H4 (cell line): Measurements from ENCODE around the gene STXBP2. TPM values are rescaled to one million over a fixed set of nuclear protein-coding genes. Genes with fewer than 3 reads are reported as not detected.

Experiments used
- DNase-seq: peaks from one replicate; pipeline ENCODE4 v3.0.0-alpha.2; 2015; ENCODE audit warnings: low spot score
- total RNA-seq: library from RNA; depleted of rRNA; stranded (reverse); fragments of >200 nt; shearing (Covaris generic); gene quantifications from 2 replicates; pipeline ENCODE4 v1.2.3, GENCODE V29; 2014; rRNA removed

Gene STXBP2
- total RNA-seq, 1 experiment from 2014 or later, result 3.1 TPM

DNA sequence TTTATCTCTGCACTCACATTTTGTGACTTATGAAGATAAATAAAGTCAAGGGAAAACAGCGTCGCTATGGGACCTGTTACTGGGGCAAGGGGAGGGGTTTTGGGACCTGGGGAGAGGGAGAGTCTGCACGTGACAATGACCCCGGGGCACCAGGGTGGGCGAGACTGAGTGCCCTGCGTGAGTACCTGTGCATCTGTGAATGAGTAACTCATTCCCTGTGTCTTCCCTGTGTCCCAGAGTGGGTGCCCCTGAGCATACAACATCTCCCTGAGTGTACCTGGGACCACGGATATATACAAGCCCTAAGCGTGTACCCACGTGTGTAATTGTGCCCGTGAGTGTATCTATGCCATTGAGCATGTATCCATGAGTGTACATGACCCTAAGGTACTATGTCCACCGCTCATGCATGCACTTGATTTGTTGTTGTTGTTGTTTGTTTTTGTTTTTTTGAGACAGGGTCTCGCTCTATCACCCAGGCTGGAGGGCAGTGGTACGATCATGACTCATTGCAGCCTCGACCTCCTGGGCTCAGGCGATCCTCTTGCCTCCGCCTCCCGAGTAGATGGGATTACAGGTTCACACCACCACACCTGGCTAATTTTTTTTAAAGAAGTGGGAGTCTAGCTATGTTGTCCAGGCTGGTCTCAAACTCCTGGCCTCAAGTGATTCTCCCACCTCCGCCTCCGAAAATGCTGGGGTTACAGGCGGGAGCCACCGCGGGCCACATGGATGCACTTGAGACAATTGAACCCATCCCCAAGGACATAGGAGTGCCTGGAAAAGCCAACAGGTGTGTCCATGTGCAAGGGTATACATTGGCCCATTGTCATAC lies 43.1 kb downstream of the STXBP2 start:
- DNase-seq, result no peak

DNA sequence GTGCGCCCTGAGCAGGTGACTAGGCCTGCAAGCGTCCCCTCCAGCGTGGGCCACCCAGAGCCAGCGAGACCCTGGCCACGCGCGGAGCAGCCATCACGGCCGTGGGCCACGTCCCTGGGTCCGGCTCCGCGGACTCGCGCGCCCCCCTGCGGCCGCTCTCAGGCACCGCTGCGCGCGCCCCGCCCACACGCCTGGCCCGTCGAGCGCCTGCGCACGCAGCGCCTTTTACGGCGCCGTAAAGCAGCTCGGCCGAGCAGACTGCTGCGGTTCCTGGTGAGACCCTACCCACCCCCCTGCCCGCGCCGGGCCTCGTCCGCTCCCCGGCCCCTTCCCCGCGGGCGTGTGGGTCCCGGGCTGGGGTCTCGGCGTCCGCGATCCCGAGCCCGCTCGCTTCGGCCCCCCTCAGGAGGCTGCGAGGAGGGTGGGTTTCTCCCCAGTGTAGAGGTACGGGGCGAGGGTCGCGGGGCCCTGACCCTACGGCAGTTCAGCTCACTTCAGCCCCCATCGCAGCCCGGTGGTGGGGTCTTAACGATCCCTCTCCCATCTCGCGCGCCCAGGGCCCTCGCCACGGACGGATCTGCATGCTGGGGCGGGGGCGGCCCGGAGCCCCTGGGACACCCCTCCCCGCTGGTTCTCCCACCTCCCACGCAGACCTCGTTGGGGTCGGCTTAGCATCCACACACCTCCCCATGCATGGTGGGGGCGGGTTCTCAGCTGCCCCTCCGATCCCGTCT lies 43.9 kb downstream of the STXBP2 start, which contains the start of gene TRAPPC5:
Gene TRAPPC5 (plus strand): TSS at position 228 of the 734 bp plus-strand sequence. CDS start 1,421 bp downstream, outside the sequence.
- DNase-seq, result peak; percentile 73

DNA sequence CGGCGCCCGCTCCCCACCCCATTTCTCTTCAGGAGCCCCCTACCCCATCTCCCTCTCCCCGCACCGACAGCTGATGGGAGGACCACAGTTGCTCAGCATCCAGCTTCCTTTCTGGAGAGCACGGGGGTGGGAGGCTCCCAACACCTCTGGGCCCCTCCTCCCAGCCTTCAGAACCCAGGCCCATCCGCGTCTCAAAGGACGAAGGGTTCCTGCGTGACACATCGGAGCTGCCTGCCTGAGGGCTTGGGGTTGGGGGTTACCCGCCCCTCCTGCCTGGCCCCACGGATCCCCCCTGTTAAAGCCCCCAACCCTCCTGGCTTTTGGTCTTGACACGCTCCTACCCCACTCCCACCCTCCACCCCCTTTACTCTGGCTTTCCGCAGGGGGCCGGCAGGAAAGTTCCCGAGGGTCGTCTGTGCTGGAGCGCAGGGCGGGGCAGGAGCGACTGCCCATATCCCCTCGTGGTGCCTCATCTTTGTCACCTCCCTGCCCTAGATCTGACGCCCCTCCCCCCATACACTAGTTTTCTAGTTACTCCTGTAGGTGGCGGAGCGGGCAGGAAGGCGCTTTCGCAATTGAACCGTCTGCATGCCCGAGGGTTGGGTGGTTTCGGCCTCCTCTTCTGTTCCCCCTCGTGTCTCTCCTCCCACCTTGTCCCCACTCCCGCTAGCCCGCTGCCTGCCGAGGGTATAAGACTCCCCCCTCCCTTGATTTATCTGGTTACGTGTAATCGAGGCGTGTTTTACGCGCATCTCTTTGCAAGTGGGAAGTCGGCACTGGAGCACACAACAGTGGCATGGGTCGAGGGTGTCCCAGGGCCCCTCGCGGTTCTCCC lies 44.6 kb downstream of the STXBP2 start:
- DNase-seq, result peak; percentile 76

DNA sequence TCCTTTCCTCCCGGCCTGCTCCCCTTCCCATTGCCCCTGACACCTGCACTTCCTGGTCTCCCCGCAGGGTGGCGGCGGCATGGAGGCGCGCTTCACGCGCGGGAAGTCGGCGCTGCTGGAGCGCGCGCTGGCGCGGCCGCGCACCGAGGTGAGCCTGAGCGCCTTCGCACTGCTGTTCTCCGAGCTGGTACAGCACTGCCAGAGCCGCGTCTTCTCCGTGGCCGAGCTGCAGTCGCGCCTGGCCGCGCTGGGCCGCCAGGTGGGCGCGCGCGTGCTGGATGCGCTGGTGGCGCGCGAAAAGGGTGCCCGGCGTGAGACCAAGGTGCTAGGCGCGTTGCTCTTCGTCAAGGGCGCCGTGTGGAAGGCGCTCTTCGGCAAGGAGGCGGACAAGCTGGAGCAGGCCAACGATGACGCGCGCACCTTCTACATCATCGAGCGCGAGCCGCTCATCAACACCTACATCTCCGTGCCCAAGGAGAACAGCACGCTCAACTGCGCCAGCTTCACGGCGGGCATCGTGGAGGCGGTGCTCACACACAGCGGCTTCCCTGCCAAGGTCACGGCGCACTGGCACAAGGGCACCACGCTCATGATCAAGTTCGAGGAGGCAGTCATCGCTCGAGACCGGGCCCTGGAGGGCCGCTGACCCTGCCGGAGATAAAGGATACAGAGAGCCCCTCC lies 45.4 kb downstream of the STXBP2 start:
- DNase-seq, result no peak

DNA sequence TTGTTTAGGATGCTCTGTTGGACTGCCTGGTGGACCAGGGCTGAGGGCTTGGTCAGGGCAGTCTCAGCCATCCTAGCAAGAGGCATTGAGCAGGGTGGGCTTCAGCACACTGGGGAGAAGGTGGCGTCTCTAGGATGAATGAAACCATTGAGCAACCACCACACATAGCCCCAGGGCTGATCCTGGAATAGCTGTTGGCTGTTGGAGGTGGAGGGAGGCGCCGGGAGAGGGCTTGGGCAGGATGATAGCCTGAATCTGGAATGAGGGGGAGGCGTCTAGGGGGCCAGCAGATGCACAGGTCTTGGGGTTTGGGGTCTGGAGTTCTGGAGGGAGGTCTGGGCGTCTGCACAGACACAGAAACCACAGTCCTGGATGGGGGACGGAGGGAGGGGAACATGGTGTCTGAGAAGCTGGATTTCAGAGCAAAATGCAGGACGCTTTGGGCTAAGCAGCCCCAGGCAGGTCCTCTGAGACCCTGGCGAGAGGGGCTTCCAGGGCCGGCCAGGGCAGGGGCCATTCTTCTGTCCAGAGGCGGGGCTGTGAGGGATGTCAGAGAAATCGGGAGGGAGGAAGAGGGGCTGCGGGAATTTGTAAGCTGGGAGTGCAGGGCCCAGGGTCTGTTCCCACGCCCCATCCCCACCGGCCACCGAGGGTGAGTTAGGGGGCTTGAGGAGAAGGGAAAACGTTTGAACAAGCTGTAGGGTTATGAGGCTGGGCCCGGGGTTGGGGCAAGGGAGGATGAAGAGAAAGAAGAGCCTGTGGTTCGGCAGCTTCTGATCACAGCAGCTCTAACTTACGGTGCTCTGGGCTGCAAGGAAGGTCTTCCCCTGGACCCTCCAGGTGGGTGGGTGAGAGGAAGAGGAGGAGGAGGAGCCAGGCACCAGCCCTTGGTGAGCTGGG lies 48.9 kb downstream of the STXBP2 start:
- no peak for DNase-seq

DNA sequence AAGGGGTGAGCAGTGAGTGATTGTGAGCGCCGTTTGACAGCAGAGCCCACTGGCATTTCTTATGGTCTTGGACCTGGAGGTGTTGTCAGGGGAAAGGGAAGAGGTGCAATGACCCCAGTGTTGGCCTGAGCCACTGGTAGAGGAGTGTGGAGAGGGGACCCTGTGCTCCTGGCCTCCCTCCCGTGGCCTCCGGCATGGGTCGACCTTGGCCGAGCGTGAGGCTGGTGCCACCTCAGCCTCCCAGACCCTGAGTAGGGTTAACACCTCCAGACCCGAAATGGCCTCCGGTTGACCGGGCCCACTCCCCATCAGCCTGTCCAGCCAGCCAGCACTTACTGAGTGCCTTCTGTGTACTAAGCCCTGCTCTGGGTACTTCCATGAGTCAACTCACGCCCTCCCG lies 50.3 kb downstream of the STXBP2 start:
- DNase-seq, result no peak

DNA sequence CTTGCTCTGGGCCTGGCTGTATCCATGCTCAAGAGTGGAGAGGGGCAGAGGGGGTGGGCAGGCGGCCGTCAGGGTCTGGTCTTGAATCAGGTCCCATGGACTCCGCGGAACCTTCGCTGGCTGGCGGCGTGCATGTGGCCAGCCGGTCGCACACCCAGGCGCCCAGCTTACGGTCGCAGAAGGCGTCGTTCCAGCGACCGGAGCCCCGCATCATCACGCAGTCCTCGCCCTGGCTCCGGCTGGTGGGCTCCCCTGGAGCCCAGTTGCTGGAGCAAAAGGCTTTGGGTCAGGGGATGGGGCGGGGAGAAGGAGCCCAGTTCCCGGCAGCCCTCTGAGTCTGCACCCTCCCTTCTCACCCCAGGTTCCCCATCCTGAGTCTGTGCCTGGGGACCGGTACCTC lies 52.3 kb downstream of the STXBP2 start:
- no peak for DNase-seq

DNA sequence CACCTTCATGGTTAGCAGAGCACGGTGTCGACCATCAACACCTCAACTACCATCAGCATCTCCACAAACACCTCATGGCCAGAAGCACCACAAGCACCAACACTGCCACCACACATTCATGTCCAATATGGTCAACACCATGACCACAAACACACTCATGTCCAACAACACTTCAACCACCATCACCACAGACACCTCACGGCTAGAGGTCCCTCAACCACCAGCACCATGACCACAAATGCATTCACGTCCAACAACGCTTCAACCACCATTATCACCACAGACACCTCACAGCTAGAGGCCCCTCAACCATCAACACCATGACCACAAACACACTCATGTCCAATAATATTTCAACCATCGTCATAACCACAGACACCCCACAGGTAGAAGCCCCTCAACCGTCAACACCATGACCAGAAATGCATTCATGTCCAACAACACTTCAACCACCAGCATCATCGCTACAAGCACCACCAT lies 53.9 kb downstream of the STXBP2 start:
- no peak for DNase-seq

DNA sequence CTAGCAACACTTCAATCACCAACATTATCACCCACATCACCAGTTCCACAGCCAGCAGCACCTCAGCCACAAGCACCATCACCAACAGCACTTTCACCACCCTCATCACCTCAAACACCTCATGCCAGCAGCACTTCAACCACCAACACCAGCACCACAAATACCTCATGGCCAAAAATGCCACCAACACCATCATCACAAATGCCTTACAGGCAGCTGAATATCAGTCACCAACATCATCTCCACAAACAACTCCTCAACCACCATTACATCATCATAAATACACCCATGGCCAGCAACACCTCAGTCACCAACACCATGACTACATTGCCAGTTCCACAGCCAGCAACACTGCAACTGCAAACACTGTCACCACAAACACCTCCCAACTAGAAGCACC lies 54.6 kb downstream of the STXBP2 start:
- DNase-seq, result no peak

DNA sequence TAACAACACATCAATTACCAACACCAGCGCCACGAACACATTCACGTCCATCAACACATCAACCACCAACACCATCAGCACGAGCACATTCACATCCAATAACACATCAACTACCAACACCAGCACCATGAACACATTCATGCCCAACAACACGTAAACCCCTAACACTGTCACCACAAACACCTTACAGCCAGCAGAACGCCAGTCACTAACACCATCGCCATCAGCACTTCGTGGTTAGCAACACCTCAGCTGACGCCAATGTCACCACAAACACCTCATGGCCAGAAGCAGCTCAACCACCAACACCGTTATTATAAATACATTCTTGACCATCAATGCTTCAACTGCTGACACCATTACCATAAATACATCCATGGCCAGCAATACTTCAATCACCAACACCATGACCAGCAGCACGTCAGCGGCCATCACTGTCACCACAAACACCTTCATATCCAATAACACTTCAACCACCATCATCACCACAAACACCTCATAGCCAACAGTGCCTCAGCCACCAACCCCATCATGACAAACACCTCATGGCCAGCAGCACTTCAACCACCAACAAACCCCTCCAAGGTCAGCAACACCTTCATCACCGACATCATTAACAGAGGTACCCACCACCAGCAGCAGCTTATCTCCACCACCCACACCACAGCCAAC lies 55.6 kb downstream of the STXBP2 start:
- no peak for DNase-seq

DNA sequence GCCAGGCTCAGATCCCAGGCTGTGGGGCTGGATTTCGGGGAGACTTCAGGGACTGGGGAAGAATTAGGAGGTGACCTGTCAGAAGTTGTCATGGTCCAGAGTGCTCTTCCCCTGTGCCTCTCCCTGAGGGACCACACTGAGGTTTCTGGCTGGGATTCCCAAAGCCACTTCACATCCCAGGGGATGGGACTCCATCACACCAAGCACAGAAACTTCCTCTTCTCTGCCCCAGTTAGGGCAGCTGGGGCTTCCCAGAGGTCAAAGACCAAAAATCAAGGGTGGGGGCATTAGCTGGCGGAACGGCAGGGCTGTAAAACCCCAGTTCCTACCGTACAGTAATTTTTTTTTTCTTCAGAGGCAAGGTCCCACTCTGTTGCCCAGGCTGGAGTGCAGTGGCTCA lies 57.6 kb downstream of the STXBP2 start:
- no peak for DNase-seq

Other genes starting within 250 kb of the STXBP2 start
- 0.31 TPM in 1 of 2 replicates, not detected in the other for gene PEX11G, start 148.1 kb upstream of the STXBP2 start, total RNA-seq
- 31.9 and 37.5 TPM in 2 replicates for gene ZNF358, start 121.0 kb upstream of the STXBP2 start, total RNA-seq
- 3.9 and 5.8 TPM in 2 replicates for gene MCOLN1, start 114.5 kb upstream of the STXBP2 start, total RNA-seq
- gene PNPLA6, start 101.4 kb upstream of the STXBP2 start, total RNA-seq, result 32.5 and 41.4 TPM in 2 replicates
- gene CAMSAP3, start 41.2 kb upstream of the STXBP2 start, total RNA-seq, result 0.31 and 0.43 TPM in 2 replicates
- gene XAB2, start 7.6 kb upstream of the STXBP2 start, total RNA-seq, result 25.0 and 26.7 TPM in 2 replicates
- 65.7 and 67.1 TPM in 2 replicates for gene PET100, start 7.3 kb upstream of the STXBP2 start, total RNA-seq
- gene PCP2, start 3.4 kb upstream of the STXBP2 start, total RNA-seq, result not detected in 2 replicates
- not detected in 2 replicates for gene RETN, start 31.9 kb downstream of the STXBP2 start, total RNA-seq
- not detected in 2 replicates for gene MCEMP1, start 40.0 kb downstream of the STXBP2 start, total RNA-seq
- gene TRAPPC5, start 43.7 kb downstream of the STXBP2 start, total RNA-seq, result 90.6 and 139 TPM in 2 replicates
- gene FCER2, start 65.0 kb downstream of the STXBP2 start, total RNA-seq, result not detected in 2 replicates
- not detected in 2 replicates for gene CLEC4G, start 95.0 kb downstream of the STXBP2 start, total RNA-seq
- gene CD209, start 110.4 kb downstream of the STXBP2 start, total RNA-seq, result 0.10 TPM in 1 of 2 replicates, not detected in the other
- gene CLEC4M, start 126.1 kb downstream of the STXBP2 start, total RNA-seq, result not detected in 2 replicates
- 7.9 and 12.6 TPM in 2 replicates for gene EVI5L, start 193.1 kb downstream of the STXBP2 start, total RNA-seq
- 0.04 TPM in 1 of 2 replicates, not detected in the other for gene PRR36, start 237.3 kb downstream of the STXBP2 start, total RNA-seq